SK-N-SH (cell line): ENCODE data around the gene COL9A3. TPM values are rescaled to one million over a fixed set of nuclear protein-coding genes. Genes with fewer than 3 reads are reported as not detected.
A peak's percentile ranks its signal among the peaks of the same experiment; 100 is the strongest.

ENCODE experiments used
- CTCF ChIA-PET: fragments of 300-600, 350-600 bp; formaldehyde crosslinking; extraction: SDS; loops from one replicate; lab custom pipeline; 2021; lab: Yijun Ruan, JAX
- POLR2A ChIA-PET: fragments of 350-600 bp; sonication (Branson Sonifier 250); formaldehyde crosslinking; extraction: SDS; loops from one replicate; lab custom pipeline; 2020; ENCODE audit warnings: antibody characterized with exemption, inconsistent platforms; lab: Yijun Ruan, JAX
- DNase-seq: peaks from one replicate; pipeline ENCODE4 v3.0.0; 2012
- H2AFZ ChIP-seq: fragments of 200-600 bp; sonication (generic); 2 replicates; pipeline ENCODE4 v1.8.1; 2016; ENCODE audit warnings: antibody characterized with exemption, mild to moderate bottlenecking, low read depth
- H3F3A ChIP-seq: fragments of 200-600 bp; sonication (generic); replicated peaks from 2 replicates; pipeline ENCODE3; 2016; ENCODE audit warnings: antibody characterized with exemption, mild to moderate bottlenecking; ENCODE audit not compliant: insufficient read depth
- H3K27ac ChIP-seq, 2 experiments: fragments of 200-500 bp in 1 of 2; fragments of 200-600 bp in 1 of 2; sonication (Bioruptor generic) in 1 of 2; sonication (generic), shearing (Covaris generic) in 1 of 2; 2 replicates each; pipeline versions ENCODE4 v1.5.1 to v1.6.1; 2014 to 2016; ENCODE audit warnings: low read depth in 2 of 2, inconsistent platforms in 1 of 2, low read length in 1 of 2, mild to moderate bottlenecking in 1 of 2, mixed read lengths in 1 of 2
- H3K27me3 ChIP-seq: fragments of 200-600 bp; sonication (generic), shearing (Covaris generic); 2 replicates; pipeline ENCODE4 v1.6.1; 2016; ENCODE audit warnings: mixed run types; ENCODE audit not compliant: insufficient read depth
- H3K36me3 ChIP-seq, 2 experiments: fragments of 200-500 bp in 1 of 2; fragments of 200-600 bp in 1 of 2; sonication (Bioruptor generic) in 1 of 2; sonication (generic) in 1 of 2; replicated peaks in 1 of 2; 2 replicates each; pipeline versions ENCODE3 to v1.5.1; 2014 to 2016; ENCODE audit warnings: low read length in 1 of 2, mild to moderate bottlenecking in 1 of 2; ENCODE audit not compliant: insufficient read depth in 2 of 2, control insufficient read depth in 1 of 2
- H3K4me1 ChIP-seq, 2 experiments: fragments of 200-500 bp in 1 of 2; fragments of 200-600 bp in 1 of 2; sonication (Bioruptor generic) in 1 of 2; sonication (generic), shearing (Covaris generic) in 1 of 2; 2 replicates each; pipeline versions ENCODE4 v1.5.1 to v1.6.1; 2014 to 2016; ENCODE audit warnings: low read depth in 1 of 2, low read length in 1 of 2, mixed run types in 1 of 2; ENCODE audit not compliant: insufficient read depth in 2 of 2, control insufficient read depth in 1 of 2
- H3K4me2 ChIP-seq: fragments of 200-600 bp; sonication (generic), shearing (Covaris generic); 2 replicates; pipeline ENCODE4 v1.6.1; 2017; ENCODE audit warnings: mixed run types
- H3K4me3 ChIP-seq, 2 experiments: fragments of 200-500 bp in 1 of 2; fragments of 200-600 bp in 1 of 2; sonication (Bioruptor generic) in 1 of 2; sonication (generic), shearing (Covaris generic) in 1 of 2; 2 replicates each; pipeline versions ENCODE4 v1.5.1 to v1.8.1; 2014 to 2016; ENCODE audit warnings: low read depth in 2 of 2, inconsistent platforms in 1 of 2, low read length in 1 of 2, mild to moderate bottlenecking in 1 of 2, mixed read lengths in 1 of 2, moderate library complexity in 1 of 2
- H3K79me2 ChIP-seq: fragments of 200-600 bp; sonication (generic); 2 replicates; pipeline ENCODE4 v1.8.1; 2017; ENCODE audit warnings: mild to moderate bottlenecking; ENCODE audit not compliant: insufficient read depth
- H3K9ac ChIP-seq: fragments of 200-600 bp; sonication (generic); 2 replicates; pipeline ENCODE4 v1.6.1; 2017; ENCODE audit warnings: mixed run types
- H3K9me2 ChIP-seq: fragments of 200-600 bp; sonication (generic); 2 replicates; pipeline ENCODE4 v1.6.1; 2017; ENCODE audit warnings: mixed run types
- H3K9me3 ChIP-seq: fragments of 200-600 bp; sonication (generic); 2 replicates; pipeline ENCODE4 v1.6.1; 2017; ENCODE audit warnings: mixed run types, mild to moderate bottlenecking, moderate library complexity
- H4K20me1 ChIP-seq: fragments of 200-600 bp; sonication (generic); 2 replicates; pipeline ENCODE4 v1.6.1; 2017; ENCODE audit warnings: mild to moderate bottlenecking, mixed run types; ENCODE audit not compliant: insufficient read depth
- CHD2 ChIP-seq: fragments of 150-350 bp; IDR thresholded peaks from 2 replicates; pipeline ENCODE4 v1.6.1; 2018; ENCODE audit warnings: low read length; ENCODE audit not compliant: partially characterized antibody
- FOXJ3 ChIP-seq: sonication (generic); formaldehyde crosslinking; IDR thresholded peaks from 2 replicates; pipeline ENCODE4 v1.5.1; 2020; ENCODE audit warnings: mild to moderate bottlenecking, missing genetic modification reagents
- FOXM1 ChIP-seq: IDR thresholded peaks from 2 replicates; pipeline ENCODE4 v1.4.0; 2012; ENCODE audit warnings: low read depth, mild to moderate bottlenecking
- GABPA ChIP-seq: IDR thresholded peaks from 2 replicates; pipeline ENCODE4 v1.4.0; 2012; ENCODE audit warnings: low read depth, mild to moderate bottlenecking
- JUND ChIP-seq: IDR thresholded peaks from 2 replicates; pipeline ENCODE4 v1.4.0; 2012
- MXI1 ChIP-seq: IDR thresholded peaks from 2 replicates; pipeline ENCODE4 v1.6.1; 2012; ENCODE audit warnings: mild to moderate bottlenecking, low read depth, low read length, improper control_type of control experiment
- NFIC ChIP-seq: IDR thresholded peaks from 2 replicates; pipeline ENCODE4 v1.4.0; 2012; ENCODE audit warnings: borderline replicate concordance
- NRF1 ChIP-seq: IDR thresholded peaks from 2 replicates; pipeline ENCODE4 v1.6.1; 2012; ENCODE audit warnings: low read depth, mild to moderate bottlenecking, low read length
- POLR2AphosphoS5 ChIP-seq: IDR thresholded peaks from 2 replicates; pipeline ENCODE4 v1.6.1; 2012; ENCODE audit warnings: low read depth, low read length
- RAD21 ChIP-seq: IDR thresholded peaks from 2 replicates; pipeline ENCODE4 v1.6.1; 2012; ENCODE audit warnings: mild to moderate bottlenecking, low read length
- RCOR1 ChIP-seq: fragments of 150-350 bp; IDR thresholded peaks from 2 replicates; pipeline ENCODE4 v1.6.1; 2017; ENCODE audit warnings: antibody characterized with exemption, low read length
- RXRA ChIP-seq: IDR thresholded peaks from 2 replicates; pipeline ENCODE4 v1.4.0; 2012; ENCODE audit warnings: low read depth, mild to moderate bottlenecking, borderline replicate concordance
- SIN3A ChIP-seq: IDR thresholded peaks from 2 replicates; pipeline ENCODE4 v1.6.1; 2012; ENCODE audit warnings: low read depth, mild to moderate bottlenecking, low read length, moderate library complexity, borderline replicate concordance
- SMC3 ChIP-seq: IDR thresholded peaks from 2 replicates; pipeline ENCODE4 v1.6.1; 2012; ENCODE audit warnings: low read depth, low read length, improper control_type of control experiment
- TCF12 ChIP-seq: IDR thresholded peaks from 2 replicates; pipeline ENCODE4 v1.4.0; 2012
- WGBS: methylation state at CpG from one replicate; pipeline ENCODE4 v1.1.6; 2017; ENCODE audit warnings: low lambda C conversion rate; 5-methylcytosine and 5-hydroxymethylcytosine counted together
- polyA plus RNA-seq, 3 experiments: library from polyadenylated mRNA; depleted of rRNA; stranded (reverse); fragments of >200 nt; gene quantifications; 2 replicates each; pipeline ENCODE4 v1.2.3, GENCODE V29; 2012
- TF ChIP-seq, protein P1 (sequence below): fragments of 200-600 bp; sonication (generic); IDR thresholded peaks from 2 replicates; pipeline ENCODE4 v1.6.1; 2017; ENCODE audit warnings: antibody characterized with exemption, mild to moderate bottlenecking, moderate library complexity
- TF ChIP-seq, protein P2 (sequence below): IDR thresholded peaks from 2 replicates; pipeline ENCODE4 v1.4.0; 2012; ENCODE audit warnings: low read depth
- TF ChIP-seq, protein P3 (sequence below): fragments of 150-350 bp; IDR thresholded peaks from 2 replicates; pipeline ENCODE4 v1.6.1; 2016; ENCODE audit warnings: mild to moderate bottlenecking, low read depth, low read length

COL9A3 gene
- polyA plus RNA-seq, 1 of the 3 experiments (the other 2 are of a cell fraction): 2.5 TPM

DNA sequence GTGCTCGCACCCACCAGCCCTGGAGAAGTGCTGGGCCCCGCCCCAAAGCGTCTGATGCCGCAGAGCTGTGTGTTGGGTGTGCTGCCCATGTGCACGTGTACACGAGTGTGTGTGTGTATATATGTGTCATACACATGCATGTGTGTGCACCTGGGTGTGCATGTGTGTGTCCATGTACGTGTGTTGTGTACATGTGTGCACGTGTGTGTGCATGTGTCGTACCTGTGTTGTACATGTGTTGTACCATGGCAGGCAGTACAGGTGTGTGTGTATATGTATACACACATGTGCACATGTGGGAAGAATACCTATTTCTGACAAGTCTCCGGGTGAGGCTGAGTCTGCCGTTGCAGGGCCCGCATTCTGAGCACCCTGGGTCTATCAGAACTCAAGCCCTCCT, 26.8 kb upstream of the COL9A3 start:
- Histone ChIP-seq H3K9ac (no peak overlapping the region), H3K79me2 (no peaks in the 10 kb centered on the region), H3K9me2 (no peaks in the 10 kb centered on the region), H3K9me3 (no peaks in the 10 kb centered on the region), H3K36me3 (no peaks in the 10 kb centered on the region), H3K27me3 (no peaks in the 10 kb centered on the region), H2AFZ (no peak overlapping the region), H3K4me1 (peaks cover 16 to 33% of the 10 kb centered on the region in 2 experiments; a peak in 3 of 4 replicates), H3K4me2 (no peak overlapping the region), H4K20me1 (no peaks in the 10 kb centered on the region), H3K27ac (no peak overlapping the region), H3K4me3 (no peak overlapping the region), H3F3A (peaks cover 21% of the 10 kb centered on the region)
- no peak for TF ChIP-seq FOXM1
- TF ChIP-seq SMC3: no peak
- no peak for TF ChIP-seq JUND
- TF ChIP-seq NFIC: no peak
- TF ChIP-seq, protein P1, sequence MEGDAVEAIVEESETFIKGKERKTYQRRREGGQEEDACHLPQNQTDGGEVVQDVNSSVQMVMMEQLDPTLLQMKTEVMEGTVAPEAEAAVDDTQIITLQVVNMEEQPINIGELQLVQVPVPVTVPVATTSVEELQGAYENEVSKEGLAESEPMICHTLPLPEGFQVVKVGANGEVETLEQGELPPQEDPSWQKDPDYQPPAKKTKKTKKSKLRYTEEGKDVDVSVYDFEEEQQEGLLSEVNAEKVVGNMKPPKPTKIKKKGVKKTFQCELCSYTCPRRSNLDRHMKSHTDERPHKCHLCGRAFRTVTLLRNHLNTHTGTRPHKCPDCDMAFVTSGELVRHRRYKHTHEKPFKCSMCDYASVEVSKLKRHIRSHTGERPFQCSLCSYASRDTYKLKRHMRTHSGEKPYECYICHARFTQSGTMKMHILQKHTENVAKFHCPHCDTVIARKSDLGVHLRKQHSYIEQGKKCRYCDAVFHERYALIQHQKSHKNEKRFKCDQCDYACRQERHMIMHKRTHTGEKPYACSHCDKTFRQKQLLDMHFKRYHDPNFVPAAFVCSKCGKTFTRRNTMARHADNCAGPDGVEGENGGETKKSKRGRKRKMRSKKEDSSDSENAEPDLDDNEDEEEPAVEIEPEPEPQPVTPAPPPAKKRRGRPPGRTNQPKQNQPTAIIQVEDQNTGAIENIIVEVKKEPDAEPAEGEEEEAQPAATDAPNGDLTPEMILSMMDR: no peak
- no peak for TF ChIP-seq TCF12
- TF ChIP-seq NRF1: no peak
- no peak for TF ChIP-seq GABPA
- no peak for TF ChIP-seq FOXJ3 (CRISPR knock-in tag)
- ChIA-PET CTCF (interaction anchor here (0.7 to 9.4 kb wide), 17 partner anchors 11 to 380 kb away, joined by 3 to 162 read pairs (median 17); no protein-coding TSS in a partner anchor), POLR2A (no interaction called here)
- WGBS: 91% methylated on average over 8 of the region's 12 CpGs
- no peak for DNase-seq

DNA sequence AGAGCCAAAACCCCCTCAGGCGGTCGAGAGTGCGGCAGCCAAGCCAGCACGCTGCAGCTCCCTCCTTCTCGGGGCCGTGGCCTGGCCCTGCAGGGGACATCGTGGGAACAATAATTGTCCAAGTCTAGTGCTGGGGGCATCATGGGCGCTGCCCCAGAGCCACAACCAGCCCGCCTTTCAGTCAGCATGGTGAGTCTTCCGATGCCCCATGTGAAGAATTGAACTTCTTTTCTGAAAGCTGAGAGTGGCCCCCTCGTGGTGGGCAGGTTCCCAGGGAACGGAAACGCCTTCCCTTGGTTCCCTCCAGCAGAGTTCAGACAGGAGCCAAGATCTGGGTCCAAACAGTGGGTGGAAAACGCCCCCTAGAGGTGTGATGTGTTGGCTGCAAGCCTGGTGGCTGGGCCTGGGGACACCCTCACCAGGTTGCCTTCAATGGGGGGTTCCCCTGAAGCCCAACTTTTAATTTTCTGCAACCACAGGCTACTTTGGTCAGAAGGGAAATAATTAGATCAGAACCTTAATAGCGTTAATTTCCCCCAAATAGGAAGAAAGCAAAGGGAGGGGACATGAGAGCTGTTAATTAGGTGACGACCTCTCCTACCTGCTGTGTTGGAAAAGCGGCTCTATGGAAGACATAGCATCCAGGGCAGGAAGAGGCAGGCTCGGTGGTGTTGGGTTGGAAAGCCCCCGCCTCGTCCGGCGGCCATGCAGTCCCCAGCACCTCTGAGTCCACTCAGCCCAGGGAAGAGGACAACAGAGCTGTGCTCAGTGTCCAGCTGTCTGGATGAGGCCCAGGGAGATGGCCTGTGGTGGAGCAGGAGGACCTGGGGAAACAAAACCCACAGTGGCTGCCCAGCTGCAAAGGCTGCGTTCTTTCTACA, 25.3 kb upstream of the COL9A3 start:
- ChIA-PET POLR2A (interaction anchor here (0.6 kb wide), 1 partner anchor 117 kb away, joined by 3 read pairs; no protein-coding TSS in a partner anchor), CTCF (interaction anchor here (0.5 to 9.4 kb wide), 81 partner anchors 8 to 585 kb away, joined by 3 to 162 read pairs (median 5); partner anchors contain the start of genes NTSR1, OGFR, SLCO4A1 and TCFL5)
- Histone ChIP-seq H3K9me3 (no peaks in the 10 kb centered on the region), H3K27me3 (no peaks in the 10 kb centered on the region), H3K27ac (peak overlapping the region in 1 of 2 experiments; percentile 7; a peak in 1 of 4 replicates), H3F3A (peaks cover 30% of the 10 kb centered on the region), H3K79me2 (no peaks in the 10 kb centered on the region), H4K20me1 (no peaks in the 10 kb centered on the region), H3K9ac (no peak overlapping the region), H3K4me1 (peaks cover 16 to 22% of the 10 kb centered on the region in 2 experiments; a peak in 3 of 4 replicates), H3K4me3 (peak overlapping the region in 1 of 2 experiments; percentile 43; a peak in 1 of 4 replicates), H2AFZ (peak overlapping the region; percentile 76; the same call in 1 of the 2 replicates), H3K36me3 (no peaks in the 10 kb centered on the region), H3K4me2 (no peak overlapping the region), H3K9me2 (no peaks in the 10 kb centered on the region)
- TF ChIP-seq, protein P2, sequence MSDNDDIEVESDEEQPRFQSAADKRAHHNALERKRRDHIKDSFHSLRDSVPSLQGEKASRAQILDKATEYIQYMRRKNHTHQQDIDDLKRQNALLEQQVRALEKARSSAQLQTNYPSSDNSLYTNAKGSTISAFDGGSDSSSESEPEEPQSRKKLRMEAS: peak; percentile 75
- TF ChIP-seq SMC3: peak; percentile 98
- no peak for TF ChIP-seq POLR2AphosphoS5
- TF ChIP-seq, protein P3, sequence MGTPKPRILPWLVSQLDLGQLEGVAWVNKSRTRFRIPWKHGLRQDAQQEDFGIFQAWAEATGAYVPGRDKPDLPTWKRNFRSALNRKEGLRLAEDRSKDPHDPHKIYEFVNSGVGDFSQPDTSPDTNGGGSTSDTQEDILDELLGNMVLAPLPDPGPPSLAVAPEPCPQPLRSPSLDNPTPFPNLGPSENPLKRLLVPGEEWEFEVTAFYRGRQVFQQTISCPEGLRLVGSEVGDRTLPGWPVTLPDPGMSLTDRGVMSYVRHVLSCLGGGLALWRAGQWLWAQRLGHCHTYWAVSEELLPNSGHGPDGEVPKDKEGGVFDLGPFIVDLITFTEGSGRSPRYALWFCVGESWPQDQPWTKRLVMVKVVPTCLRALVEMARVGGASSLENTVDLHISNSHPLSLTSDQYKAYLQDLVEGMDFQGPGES: no peak
- peak; percentile 45; the same call in 1 of the 2 replicates for TF ChIP-seq RCOR1
- TF ChIP-seq, protein P1: peak; percentile 99
- TF ChIP-seq TCF12: peak; percentile 15; the same call in 1 of the 2 replicates
- TF ChIP-seq GABPA: no peak
- TF ChIP-seq CHD2: peak; percentile 64
- no peak for TF ChIP-seq RXRA
- TF ChIP-seq MXI1: peak; percentile 80; the same call in 1 of the 2 replicates
- peak; percentile 83 for TF ChIP-seq NFIC
- peak; percentile 87; the same call in 1 of the 2 replicates for TF ChIP-seq SIN3A
- 0 out of 2 replicates have a peak, but pooled peaks have one; percentile 1 for TF ChIP-seq NRF1
- TF ChIP-seq RAD21: peak; percentile 99
- DNase-seq: peak; percentile 86
- 33% methylated on average over 23 of the region's 23 CpGs for WGBS
